Urinary bladder (tissue), 4 donors: ENCODE measurements around the gene PRR14L. TPM values are rescaled to one million over a fixed set of nuclear protein-coding genes. Genes with fewer than 3 reads are reported as not detected.
"Not testable (repeated sequence)": the region's sequence is repeated elsewhere in the genome, so short reads cannot be mapped to it uniquely, and the experiment has no call there.

ENCODE experiments used
- DNase-seq: peaks from one replicate; pipeline ENCODE4 v3.0.0-alpha.2; 2015; ENCODE audit errors: extremely low spot score
- H3K27ac ChIP-seq: one replicate; pipeline ENCODE4 v1.5.1; 2013; ENCODE audit warnings: low read depth, mild to moderate bottlenecking, moderate library complexity
- H3K36me3 ChIP-seq: one replicate; pipeline ENCODE4 v1.6.1; 2013; ENCODE audit warnings: mild to moderate bottlenecking, moderate library complexity; ENCODE audit not compliant: insufficient read depth
- H3K4me1 ChIP-seq: one replicate; pipeline ENCODE4 v1.6.1; 2013; ENCODE audit warnings: mild to moderate bottlenecking, moderate library complexity; ENCODE audit not compliant: insufficient read depth
- H3K4me3 ChIP-seq: one replicate; pipeline ENCODE4 v1.5.1; 2013; ENCODE audit warnings: low read depth, low read length
- WGBS: extraction: QIAGEN DNeasy Blood & Tissue Kit; methylation state at CpG from one replicate; pipeline ENCODE4 v1.1.7; 2013; 5-methylcytosine and 5-hydroxymethylcytosine counted together
- polyA plus RNA-seq: library from polyadenylated mRNA; stranded (reverse); fragments of 200-250 nt; gene quantifications from one replicate; pipeline ENCODE4 v1.2.3, GENCODE V29; 2013
- total RNA-seq: library from RNA; depleted of rRNA; stranded (reverse); fragments of >200 nt; gene quantifications from one replicate; pipeline ENCODE4 v1.2.3, GENCODE V29; 2014
- donor health status: healthy with polysubstance abuse.
- donor health status: healthy.

The PRR14L gene
- total RNA-seq: 24.3 TPM
- 8.4 TPM for polyA plus RNA-seq

GRCh38 chr22:31749636-31750364 lies at the start of gene PRR14L:
Gene PRR14L, minus strand, starts transcription at chr22:31750132. Its CDS starts 11,272 bp downstream, at chr22:31738860.
- under 1% methylated on average over 62 of the region's 62 CpGs for WGBS
- H3K36me3 ChIP-seq: peaks cover 1% of the 10 kb centered on the region
- peak; percentile 91 for DNase-seq
- peak within 1 kb of the TSS; percentile 90 for H3K4me3 ChIP-seq
- peak within 1 kb of the TSS; percentile 54 for H3K27ac ChIP-seq
- H3K4me1 ChIP-seq: no peaks in the 10 kb centered on the region

- H3K4me1 ChIP-seq, H3K27ac ChIP-seq, H3K4me3 ChIP-seq, DNase-seq, H3K36me3 ChIP-seq: not testable (repeated sequence)
- 84% methylated on average over 8 of the region's 8 CpGs for WGBS
These were observed 49.4 kb upstream of the PRR14L start for GRCh38 chr22:31799358-31799757.

- no peaks in the 10 kb centered on the region for H3K4me1 ChIP-seq
- no peak for DNase-seq
- H3K4me3 ChIP-seq: no peak overlapping the region
- WGBS: 94% methylated on average over 2 of the region's 2 CpGs
- H3K36me3 ChIP-seq: peaks cover 3% of the 10 kb centered on the region
- H3K27ac ChIP-seq: no peak overlapping the region
These were observed 40.3 kb upstream of the PRR14L start for GRCh38 chr22:31790240-31790639.

DNA sequence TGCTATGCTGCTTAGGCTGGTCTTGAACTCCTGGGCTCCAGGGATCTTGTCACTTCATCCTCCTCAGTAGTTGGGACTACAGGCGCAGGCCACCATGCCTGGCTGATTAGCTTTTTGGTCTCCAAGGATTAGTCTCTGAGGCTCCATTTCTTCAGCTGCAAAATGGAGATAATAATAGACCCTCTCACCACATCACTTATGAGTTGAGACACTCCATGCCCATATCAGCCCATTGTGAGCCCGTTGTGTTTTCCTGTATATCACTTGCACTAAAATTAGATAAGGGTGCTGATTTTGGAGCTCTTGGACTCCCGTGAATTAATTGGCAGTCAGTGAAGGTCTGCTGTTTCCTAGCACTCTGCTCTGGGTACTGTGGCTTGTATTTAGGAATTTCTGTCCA lies 39.9 kb upstream of the PRR14L start:
- H3K4me3 ChIP-seq: no peak overlapping the region
- peaks cover 3% of the 10 kb centered on the region for H3K36me3 ChIP-seq
- WGBS: 58% methylated on average over 3 of the region's 3 CpGs
- H3K27ac ChIP-seq: no peak overlapping the region
- no peak for DNase-seq
- H3K4me1 ChIP-seq: no peaks in the 10 kb centered on the region

GRCh38 chr22:31776231-31776630 lies 26.3 kb upstream of the PRR14L start:
- DNase-seq: no peak
- WGBS: 85% methylated on average over 4 of the region's 4 CpGs
- Histone ChIP-seq H3K36me3 (peaks cover 11% of the 10 kb centered on the region), H3K4me1 (no peaks in the 10 kb centered on the region), H3K27ac (no peak overlapping the region), H3K4me3 (no peak overlapping the region)

GRCh38 chr22:31773416-31773815 lies 23.5 kb upstream of the PRR14L start:
- Histone ChIP-seq H3K27ac (no peak overlapping the region), H3K4me3 (no peak overlapping the region), H3K4me1 (no peaks in the 10 kb centered on the region), H3K36me3 (peaks cover 3% of the 10 kb centered on the region)
- WGBS: 67% methylated on average over 5 of the region's 5 CpGs
- no peak for DNase-seq

GRCh38 chr22:31768422-31769059 lies 18.6 kb upstream of the PRR14L start:
- Histone ChIP-seq H3K4me3 (no peak overlapping the region), H3K4me1 (no peaks in the 10 kb centered on the region), H3K36me3 (peaks cover 4% of the 10 kb centered on the region), H3K27ac (no peak overlapping the region)
- no peak for DNase-seq
- 99% methylated on average over 4 of the region's 4 CpGs for WGBS

DNA sequence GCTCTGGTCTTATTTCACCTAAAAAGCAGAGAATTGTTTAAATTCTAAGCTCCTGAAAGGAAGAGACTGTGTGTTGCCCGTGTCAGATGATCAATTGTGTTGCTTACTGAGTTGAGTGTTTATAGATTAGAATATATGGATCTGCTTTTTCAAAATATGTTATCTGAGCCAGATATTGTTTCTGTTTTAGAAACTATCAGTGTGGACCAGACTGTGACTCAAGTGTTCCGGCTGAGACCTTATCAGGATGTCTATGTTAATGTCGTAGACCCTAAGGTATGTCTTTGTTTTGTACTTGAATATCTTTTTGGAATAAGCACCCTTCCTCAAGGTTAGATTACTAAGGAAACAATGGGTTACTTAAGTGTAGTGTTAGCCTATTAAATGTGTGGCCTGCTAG lies 14.9 kb upstream of the PRR14L start:
- no peaks in the 10 kb centered on the region for H3K4me1 ChIP-seq
- WGBS: 94% methylated on average over 3 of the region's 3 CpGs

GRCh38 chr22:31758860-31759259 lies 8.9 kb upstream of the PRR14L start:
- not testable (repeated sequence) for H3K4me1 ChIP-seq, H3K27ac ChIP-seq, DNase-seq, H3K36me3 ChIP-seq, H3K4me3 ChIP-seq
- WGBS: 94% methylated on average over 5 of the region's 5 CpGs

More for the DNA sequence above, 14.9 kb upstream of the PRR14L start:
- Histone ChIP-seq H3K27ac (no peak overlapping the region), H3K4me3 (no peak overlapping the region), H3K36me3 (peaks cover 5% of the 10 kb centered on the region)
- no peak for DNase-seq

GRCh38 chr22:31757265-31757664 lies 7.3 kb upstream of the PRR14L start:
- peaks cover 3% of the 10 kb centered on the region for H3K36me3 ChIP-seq
- no peak for DNase-seq
- 63% methylated on average over 1 of the region's 1 CpG for WGBS
- H3K4me1 ChIP-seq: no peaks in the 10 kb centered on the region
- no peak overlapping the region for H3K4me3 ChIP-seq
- H3K27ac ChIP-seq: no peak overlapping the region

DNA sequence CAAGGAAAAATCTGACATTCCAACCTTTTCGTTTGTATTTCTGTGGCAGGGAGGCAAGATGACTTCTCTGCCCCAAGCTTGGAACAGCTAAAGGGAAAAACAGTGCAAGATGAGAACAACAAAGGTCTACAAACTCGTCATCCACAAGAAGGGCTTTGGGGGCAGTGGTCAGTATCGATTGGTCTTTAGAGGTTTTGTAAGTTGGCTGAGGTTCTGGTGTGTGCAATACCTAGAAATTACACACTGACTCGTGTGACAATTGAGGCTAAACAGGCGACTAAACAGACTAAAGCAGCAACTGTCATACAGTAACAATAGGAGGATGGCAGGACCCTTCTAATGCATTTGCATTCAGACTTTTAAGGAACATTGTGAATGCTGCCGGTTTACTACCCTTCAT lies 4.9 kb upstream of the PRR14L start:
- Histone ChIP-seq H3K27ac (no peak overlapping the region), H3K4me1 (no peaks in the 10 kb centered on the region), H3K4me3 (no peak overlapping the region), H3K36me3 (no peaks in the 10 kb centered on the region)
- WGBS: 33% methylated on average over 6 of the region's 6 CpGs
- no peak for DNase-seq

- 2% methylated on average over 65 of the region's 65 CpGs for WGBS
- Histone ChIP-seq H3K4me1 (no peaks in the 10 kb centered on the region), H3K4me3 (peak within 1 kb of the TSS; percentile 52), H3K27ac (peak within 1 kb of the TSS; percentile 66), H3K36me3 (no peaks in the 10 kb centered on the region)
- DNase-seq: peak; percentile 86
These were observed 3.9 kb upstream of the PRR14L start, which contains the start of gene DEPDC5 for GRCh38 chr22:31753634-31754501. Gene DEPDC5, plus strand, starts transcription at chr22:31754019. Its CDS starts 903 bp downstream, at chr22:31754922.

- H3K4me1 ChIP-seq: no peaks in the 10 kb centered on the region
- 5% methylated on average over 20 of the region's 20 CpGs for WGBS
- H3K27ac ChIP-seq: peak overlapping the region; percentile 60
- DNase-seq: no peak
- H3K36me3 ChIP-seq: no peaks in the 10 kb centered on the region
- peak overlapping the region; percentile 15 for H3K4me3 ChIP-seq
These were observed 3.2 kb upstream of the PRR14L start for GRCh38 chr22:31753005-31753633.
